Ectodermal cell (in vitro differentiated cells): ENCODE data around the gene LIN28B.

Source experiments
- H3K27ac ChIP-seq: 2 replicates; pipeline ENCODE4 v1.7.0; 2013; ENCODE audit warnings: mild to moderate bottlenecking, low read depth, low read length; ENCODE audit not compliant: insufficient read depth, poor library complexity, severe bottlenecking
- H3K27me3 ChIP-seq: 2 replicates; pipeline ENCODE4 v1.7.0; 2013; ENCODE audit warnings: mild to moderate bottlenecking, low read length; ENCODE audit not compliant: insufficient read depth, control insufficient read depth, poor library complexity, severe bottlenecking
- H3K36me3 ChIP-seq: one replicate; pipeline ENCODE4 v1.7.0; 2013; ENCODE audit warnings: low read length; ENCODE audit not compliant: control insufficient read depth, insufficient read depth
- H3K4me1 ChIP-seq: one replicate; pipeline ENCODE4 v1.7.0; 2013; ENCODE audit warnings: low read length; ENCODE audit not compliant: control insufficient read depth, insufficient read depth
- H3K4me3 ChIP-seq: 2 replicates; pipeline ENCODE4 v1.7.0; 2013; ENCODE audit warnings: low read depth, low read length, control low read depth; ENCODE audit not compliant: insufficient read depth
- H3K9me3 ChIP-seq: 2 replicates; pipeline ENCODE4 v1.7.0; 2013; ENCODE audit warnings: mild to moderate bottlenecking, low read length, moderate library complexity; ENCODE audit not compliant: control insufficient read depth
- WGBS, 2 experiments: methylation state at CpG; one replicate each; pipeline ENCODE4 v1.1.7; 2013; ENCODE audit warnings: missing lambda C conversion rate in 2 of 2; 5-methylcytosine and 5-hydroxymethylcytosine counted together

Gene LIN28B

GRCh38 chr6:105120570-105120969 lies 163.7 kb downstream of the LIN28B start:
- Histone ChIP-seq H3K4me3 (no peak overlapping the region), H3K4me1 (no peaks in the 10 kb centered on the region), H3K27ac (no peak overlapping the region), H3K27me3 (no peaks in the 10 kb centered on the region), H3K36me3 (no peaks in the 10 kb centered on the region), H3K9me3 (no peaks in the 10 kb centered on the region)
- 92 to 95% methylated on average over 5 of the region's 5 CpGs for WGBS, 2 experiments

GRCh38 chr6:105121981-105122380 lies 165.1 kb downstream of the LIN28B start:
- Histone ChIP-seq H3K9me3 (no peaks in the 10 kb centered on the region), H3K27ac (no peak overlapping the region), H3K27me3 (no peaks in the 10 kb centered on the region), H3K4me1 (no peaks in the 10 kb centered on the region), H3K36me3 (no peaks in the 10 kb centered on the region), H3K4me3 (no peak overlapping the region)
- 92% methylated on average over 2 of the region's 3 CpGs for WGBS, 2 experiments

DNA sequence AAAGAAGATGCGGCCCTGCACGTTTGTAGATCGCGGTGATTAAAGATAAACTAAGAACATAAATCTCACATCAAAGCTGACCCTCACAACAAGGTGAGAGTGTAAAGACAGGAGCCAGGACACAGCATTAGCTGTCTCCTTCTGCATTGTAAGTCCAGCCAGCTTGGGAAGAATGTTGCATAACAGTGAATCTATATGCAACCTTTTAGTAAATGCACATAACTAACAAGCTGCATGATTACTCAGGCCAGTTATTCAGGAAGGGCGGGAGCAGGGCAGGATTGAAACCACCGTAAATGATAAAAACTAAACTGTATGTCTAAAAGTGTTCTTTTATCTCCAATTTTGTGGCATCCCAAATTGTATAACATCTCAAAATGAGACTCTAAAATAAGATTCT lies 165.8 kb downstream of the LIN28B start:
- H3K9me3 ChIP-seq, result no peaks in the 10 kb centered on the region
- no peak overlapping the region for H3K27ac ChIP-seq
- H3K4me3 ChIP-seq, result no peak overlapping the region
- no peaks in the 10 kb centered on the region for H3K27me3 ChIP-seq
- H3K36me3 ChIP-seq, result no peaks in the 10 kb centered on the region
- WGBS, 2 experiments, result 76 to 100% methylated on average over 2 to 6 of the region's 6 CpGs
- H3K4me1 ChIP-seq, result no peaks in the 10 kb centered on the region
